SIG-M5 (cell line): ENCODE data around the gene ANKZF1.

Experiments
- DNase-seq: peaks from one replicate; lab custom pipeline; 2025; lab: John Stamatoyannopoulos, UW

ANKZF1 gene

DNA sequence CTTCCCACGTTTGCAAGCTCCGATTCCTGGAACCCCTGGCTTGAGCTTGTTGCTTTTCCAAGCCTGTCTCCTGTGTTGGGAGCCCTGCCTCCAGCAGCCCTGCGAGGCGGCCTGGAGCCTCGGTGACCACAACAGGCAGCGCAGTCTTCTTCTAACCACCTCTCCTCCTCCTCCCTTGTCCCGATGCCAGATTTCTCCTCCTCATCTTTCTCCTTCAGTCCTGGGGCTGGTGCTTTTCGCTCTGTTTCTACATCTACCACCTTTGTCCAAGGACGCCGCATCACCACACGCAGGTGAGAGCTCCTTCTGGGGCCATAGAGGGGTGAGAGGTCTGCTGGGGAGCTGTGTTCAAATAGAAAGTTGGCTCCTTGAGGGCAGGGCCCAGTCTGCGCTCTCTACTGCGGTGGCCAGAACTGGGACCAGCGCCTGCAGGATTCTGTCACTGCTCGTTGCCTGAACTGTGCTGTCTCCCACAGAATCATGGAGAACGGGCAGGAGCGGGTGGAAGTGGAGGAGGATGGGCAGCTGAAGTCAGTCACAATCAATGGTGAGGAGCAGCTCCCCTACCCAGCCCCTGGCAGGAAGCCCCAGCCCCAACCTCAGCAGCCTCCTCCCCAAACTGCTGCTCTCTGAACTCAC is 53.5 kb downstream of the ANKZF1 start:
- no peak for DNase-seq

- no peak for DNase-seq
Measured at GRCh38 chr2:219284501-219285372, 55.1 kb downstream of the ANKZF1 start.

DNA sequence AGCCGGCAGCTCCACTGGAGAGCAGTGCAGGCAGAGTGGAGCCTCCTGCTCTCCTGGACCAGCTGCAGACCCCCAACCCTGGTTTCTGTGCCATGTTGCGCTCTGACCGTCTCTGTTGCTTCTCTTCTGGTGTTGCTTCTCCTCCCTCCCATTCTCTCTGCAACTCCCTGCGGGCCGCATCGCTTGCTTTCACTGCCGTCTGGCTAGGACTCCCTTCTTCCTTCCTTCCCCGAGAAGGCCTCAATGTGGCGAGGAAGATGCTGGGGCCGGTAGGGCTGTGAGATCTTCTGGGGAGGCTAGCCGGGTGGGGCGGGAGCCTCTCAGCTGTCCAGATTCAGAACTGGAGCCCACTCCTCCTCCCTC is 55.7 kb downstream of the ANKZF1 start:
- no peak for DNase-seq

- DNase-seq, result no peak
Measured at GRCh38 chr2:219285894-219286425, 56.4 kb downstream of the ANKZF1 start.
